Testis (tissue), 3 donors: ENCODE results near the gene FBXW8. TPM values are rescaled to one million over a fixed set of nuclear protein-coding genes. Genes with fewer than 3 reads are reported as not detected.

Experiments used
- DNase-seq: peaks from one replicate; pipeline ENCODE4 v3.0.0-alpha.2; 2019
- H3K27ac ChIP-seq, 2 donors: fragments of 200-600 bp; sonication (generic); one replicate each; pipeline ENCODE4 v1.5.1; 2019
- H3K27me3 ChIP-seq: fragments of 200-600 bp; sonication (generic); one replicate; pipeline ENCODE4 v1.5.1; 2019
- H3K36me3 ChIP-seq: fragments of 200-600 bp; sonication (generic); one replicate; pipeline ENCODE4 v1.5.1; 2017; ENCODE audit warnings: low read depth; ENCODE audit errors: missing control alignments
- H3K4me1 ChIP-seq: fragments of 200-600 bp; sonication (generic); one replicate; pipeline ENCODE4 v1.5.1; 2019
- H3K4me3 ChIP-seq, 2 donors: fragments of 200-600 bp; sonication (generic); one replicate each; pipeline ENCODE4 v1.5.1; 2017 to 2019
- H3K9me3 ChIP-seq: fragments of 200-600 bp; sonication (generic); one replicate; pipeline ENCODE4 v1.5.1; 2017
- CTCF ChIP-seq, 3 experiments: fragments of 450-650 bp in 2 of 3; fragments of 200-600 bp in 1 of 3; sonication (generic) in 1 of 3; IDR thresholded peaks; one replicate each; pipeline ENCODE4 v1.5.1; 2016 to 2019; ENCODE audit warnings: antibody characterized with exemption in 3 of 3, mild to moderate bottlenecking in 2 of 3, moderate library complexity in 1 of 3
- POLR2A ChIP-seq: fragments of 450-650 bp; IDR thresholded peaks from one replicate; pipeline ENCODE4 v1.6.1; 2017; ENCODE audit warnings: antibody characterized with exemption, mild to moderate bottlenecking, moderate library complexity
- WGBS, 2 donors: methylation state at CpG; one replicate each; pipeline ENCODE4 v1.1.5; 2018; 5-methylcytosine and 5-hydroxymethylcytosine counted together
- intact Hi-C: fragments of 100-400 bp; cut with DNase I; formaldehyde crosslinking; loops from one replicate; pipeline ENCODE4 v1.15.1; 2023; ENCODE audit warnings: low total_unique reads
- polyA plus RNA-seq: library from polyadenylated mRNA; stranded (reverse); fragments of 350-450 nt; fragmentation: Illumina TruSeq; extraction: RNeasy Lipid Tissue Mini Kit (QIAGEN cat#74804); gene quantifications from one replicate; pipeline ENCODE4 v1.2.3, GENCODE V29; 2014; ENCODE audit warnings: low read depth, low replicate concordance; ENCODE audit not compliant: insufficient read depth
- total RNA-seq, 2 donors: library from RNA; depleted of rRNA; stranded (reverse); fragments of >200 nt; gene quantifications; one replicate each; pipeline ENCODE4 v1.2.3, GENCODE V29; 2016

FBXW8 gene
- total and polyA plus RNA-seq, 3 donors from 2014 or later: 11.1 to 32.8 (median 31.0) TPM

GRCh38 chr12:117023998-117024960 is 113.5 kb downstream of the FBXW8 start:
- H3K9me3 ChIP-seq: no peaks in the 10 kb centered on the region
- 89 to 90% methylated on average over 23 to 24 of the region's 24 CpGs for WGBS, 2 donors
- H3K4me1 ChIP-seq: peaks cover 13% of the 10 kb centered on the region
- intact Hi-C loops: no loop called here
- no peak overlapping the region for H3K4me3 ChIP-seq
- no peaks in the 10 kb centered on the region for H3K27me3 ChIP-seq
- H3K27ac ChIP-seq: no peak overlapping the region
- H3K36me3 ChIP-seq: no peaks in the 10 kb centered on the region
- DNase-seq: peak; percentile 7
- TF ChIP-seq CTCF (IDR thresholded peaks at IDR 0.05): no peak
- TF ChIP-seq POLR2A: no peak

- no peak overlapping the region for H3K4me3 ChIP-seq
- no peak overlapping the region for H3K27ac ChIP-seq
- intact Hi-C loops: no loop called here
- no peaks in the 10 kb centered on the region for H3K9me3 ChIP-seq
- H3K27me3 ChIP-seq: no peaks in the 10 kb centered on the region
- DNase-seq: peak; percentile 11
- TF ChIP-seq POLR2A (no peak), CTCF (IDR thresholded peaks at IDR 0.05) (no peak)
- no peaks in the 10 kb centered on the region for H3K36me3 ChIP-seq
- WGBS, 2 donors: 78 to 97% methylated on average over 4 to 10 of the region's 10 CpGs
- H3K4me1 ChIP-seq: peaks cover 13% of the 10 kb centered on the region
Observed at GRCh38 chr12:117024961-117025480, 114.3 kb downstream of the FBXW8 start.

- no peaks in the 10 kb centered on the region for H3K27me3 ChIP-seq
- peak; percentile 83 for DNase-seq
- H3K36me3 ChIP-seq: no peaks in the 10 kb centered on the region
- H3K4me3 ChIP-seq: no peak overlapping the region
- no peaks in the 10 kb centered on the region for H3K9me3 ChIP-seq
- H3K27ac ChIP-seq: no peak overlapping the region
- TF ChIP-seq POLR2A: no peak
- TF ChIP-seq CTCF (IDR thresholded peaks at IDR 0.05): peak; percentile 90 to 96 (median 93)
- 41 to 48% methylated on average over 14 of the region's 14 CpGs for whole genome bisulfite sequencing, 2 donors
- H3K4me1 ChIP-seq: peaks cover 13% of the 10 kb centered on the region
- intact Hi-C loops: no loop called here
Observed at GRCh38 chr12:117025481-117026151, 114.9 kb downstream of the FBXW8 start.

- no peaks in the 10 kb centered on the region for H3K36me3 ChIP-seq
- no peak overlapping the region for H3K27ac ChIP-seq
- intact Hi-C loops: no loop called here
- H3K27me3 ChIP-seq: no peaks in the 10 kb centered on the region
- peaks cover 13% of the 10 kb centered on the region for H3K4me1 ChIP-seq
- peak; percentile 8 for DNase-seq
- no peak overlapping the region for H3K4me3 ChIP-seq
- WGBS, 2 donors: 65 to 77% methylated on average over 4 of the region's 4 CpGs
- no peak for TF ChIP-seq POLR2A
- no peak for TF ChIP-seq CTCF (IDR thresholded peaks at IDR 0.05)
- H3K9me3 ChIP-seq: no peaks in the 10 kb centered on the region
Observed at GRCh38 chr12:117026343-117026742, 115.6 kb downstream of the FBXW8 start.
